Neural progenitor cell (in vitro differentiated cells): ENCODE data around the gene FEM1B.

Experiments used
- EZH2 ChIP-seq: fragments of 200-600 bp; sonication (generic); IDR thresholded peaks from 2 replicates; pipeline ENCODE4 v1.6.1; 2017; ENCODE audit warnings: antibody characterized with exemption, mild to moderate bottlenecking, moderate library complexity
- EZH2phosphoT487 ChIP-seq: fragments of 200-600 bp; sonication (generic); IDR thresholded peaks from 2 replicates; pipeline ENCODE4 v1.6.1; 2017; ENCODE audit warnings: antibody characterized with exemption
- TF ChIP-seq, protein P1 (sequence below): fragments of 200-600 bp; sonication (generic); IDR thresholded peaks from 2 replicates; pipeline ENCODE4 v1.5.1; 2017; ENCODE audit warnings: antibody characterized with exemption, mild to moderate bottlenecking

DNA sequence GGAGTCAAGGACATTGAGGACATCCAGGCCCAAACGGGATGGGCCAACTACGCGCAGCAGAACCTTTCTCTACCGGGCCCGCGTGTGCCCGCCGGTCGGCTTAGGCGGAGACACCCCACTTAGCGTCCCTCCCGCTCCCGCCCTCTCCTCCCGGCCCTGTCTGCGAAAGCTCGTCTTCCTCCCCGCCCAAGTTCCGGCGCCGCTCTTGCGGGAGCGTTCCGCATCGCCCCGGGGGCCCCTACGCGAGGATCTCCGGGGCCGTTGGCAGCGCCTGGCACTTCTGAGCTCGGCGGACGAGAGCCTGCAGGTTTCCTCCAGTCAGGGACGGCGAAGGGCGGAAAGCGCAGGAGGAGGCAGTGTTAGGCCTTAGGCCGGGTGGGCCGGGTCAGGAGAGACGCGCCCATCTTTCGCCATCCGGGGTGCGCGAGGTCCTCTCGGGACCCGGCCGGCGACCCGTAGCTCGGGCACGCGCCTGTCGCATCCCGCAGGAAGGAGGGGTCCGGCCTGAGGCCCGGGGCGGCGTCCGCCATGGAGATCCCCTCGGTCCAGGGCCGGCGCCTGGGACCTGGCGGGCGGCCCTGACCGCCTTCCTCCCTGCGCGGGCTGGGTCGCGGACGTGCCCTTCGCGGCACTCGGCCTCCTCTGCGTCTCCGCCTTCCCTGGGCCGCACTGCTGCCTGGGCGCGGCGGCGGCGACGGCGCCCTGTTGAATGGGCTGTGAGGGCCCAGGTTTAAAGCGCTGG lies at the start of gene FEM1B:
- TF ChIP-seq, protein P1, sequence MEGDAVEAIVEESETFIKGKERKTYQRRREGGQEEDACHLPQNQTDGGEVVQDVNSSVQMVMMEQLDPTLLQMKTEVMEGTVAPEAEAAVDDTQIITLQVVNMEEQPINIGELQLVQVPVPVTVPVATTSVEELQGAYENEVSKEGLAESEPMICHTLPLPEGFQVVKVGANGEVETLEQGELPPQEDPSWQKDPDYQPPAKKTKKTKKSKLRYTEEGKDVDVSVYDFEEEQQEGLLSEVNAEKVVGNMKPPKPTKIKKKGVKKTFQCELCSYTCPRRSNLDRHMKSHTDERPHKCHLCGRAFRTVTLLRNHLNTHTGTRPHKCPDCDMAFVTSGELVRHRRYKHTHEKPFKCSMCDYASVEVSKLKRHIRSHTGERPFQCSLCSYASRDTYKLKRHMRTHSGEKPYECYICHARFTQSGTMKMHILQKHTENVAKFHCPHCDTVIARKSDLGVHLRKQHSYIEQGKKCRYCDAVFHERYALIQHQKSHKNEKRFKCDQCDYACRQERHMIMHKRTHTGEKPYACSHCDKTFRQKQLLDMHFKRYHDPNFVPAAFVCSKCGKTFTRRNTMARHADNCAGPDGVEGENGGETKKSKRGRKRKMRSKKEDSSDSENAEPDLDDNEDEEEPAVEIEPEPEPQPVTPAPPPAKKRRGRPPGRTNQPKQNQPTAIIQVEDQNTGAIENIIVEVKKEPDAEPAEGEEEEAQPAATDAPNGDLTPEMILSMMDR: no peak
- TF ChIP-seq EZH2 (no peak), EZH2phosphoT487 (no peak)
